OCI-LY3 (cell line): ENCODE measurements around the gene LZTS2.

Experiments
- H2AFZ ChIP-seq: fragments of 200-600, 300-600 bp; shearing (Covaris generic); 2 replicates; pipeline ENCODE4 v1.6.0; 2014; ENCODE audit warnings: antibody characterized with exemption, low read depth, low read length
- H3K27ac ChIP-seq: fragments of 200-600, 300-600 bp; sonication (generic); 2 replicates; pipeline ENCODE4 v1.5.1; 2014; ENCODE audit warnings: mild to moderate bottlenecking, low read length, moderate library complexity, mixed read lengths
- H3K27me3 ChIP-seq: fragments of 200-600, 300-600 bp; sonication (generic); 2 replicates; pipeline ENCODE4 v1.6.1; 2014; ENCODE audit warnings: low read depth, low read length, mixed read lengths
- H3K36me3 ChIP-seq: fragments of 200-600, 300-600 bp; sonication (generic); replicated peaks from 2 replicates; pipeline ENCODE3; 2014; ENCODE audit warnings: low read depth, low read length, mixed read lengths
- H3K4me1 ChIP-seq: fragments of 300-600, 200-600 bp; sonication (generic); 2 replicates; pipeline ENCODE4 v1.6.1; 2014; ENCODE audit warnings: low read length, mixed read lengths
- H3K4me2 ChIP-seq: fragments of 200-600, 300-600 bp; sonication (generic); 2 replicates; pipeline ENCODE4 v1.6.1; 2014; ENCODE audit warnings: low read length, mixed read lengths
- H3K4me3 ChIP-seq: fragments of 300-600, 200-600 bp; sonication (generic); 2 replicates; pipeline ENCODE4 v1.5.1; 2014; ENCODE audit warnings: antibody characterized with exemption, mild to moderate bottlenecking, low read length, moderate library complexity
- H3K79me2 ChIP-seq: fragments of 300-600, 200-600 bp; shearing (Covaris generic); 2 replicates; pipeline ENCODE4 v1.6.1; 2014; ENCODE audit warnings: mild to moderate bottlenecking, low read length, mixed read lengths
- H3K9ac ChIP-seq: fragments of 300-600, 200-600 bp; shearing (Covaris generic); 2 replicates; pipeline ENCODE4 v1.6.0; 2014; ENCODE audit warnings: mild to moderate bottlenecking, low read length, moderate library complexity
- H3K9me3 ChIP-seq: fragments of 200-600, 300-600 bp; shearing (Covaris generic); 2 replicates; pipeline ENCODE4 v1.6.1; 2014; ENCODE audit warnings: low read length, mixed read lengths; ENCODE audit not compliant: insufficient read depth
- H4K20me1 ChIP-seq: fragments of 200-600, 300-600 bp; sonication (generic); 2 replicates; pipeline ENCODE4 v1.6.1; 2016; ENCODE audit warnings: low read length, mixed read lengths; ENCODE audit not compliant: insufficient read depth
- EZH2phosphoT487 ChIP-seq: fragments of 200-600 bp; shearing (Covaris generic); IDR thresholded peaks from 2 replicates; pipeline ENCODE4 v1.6.1; 2018; ENCODE audit warnings: antibody characterized with exemption, mixed run types, low read depth
- TF ChIP-seq, protein P1 (sequence below): fragments of 200-600, 300-600 bp; sonication (generic); IDR thresholded peaks from 2 replicates; pipeline ENCODE4 v1.5.1; 2014; ENCODE audit warnings: antibody characterized with exemption, low read length, low read depth

Gene LZTS2

DNA sequence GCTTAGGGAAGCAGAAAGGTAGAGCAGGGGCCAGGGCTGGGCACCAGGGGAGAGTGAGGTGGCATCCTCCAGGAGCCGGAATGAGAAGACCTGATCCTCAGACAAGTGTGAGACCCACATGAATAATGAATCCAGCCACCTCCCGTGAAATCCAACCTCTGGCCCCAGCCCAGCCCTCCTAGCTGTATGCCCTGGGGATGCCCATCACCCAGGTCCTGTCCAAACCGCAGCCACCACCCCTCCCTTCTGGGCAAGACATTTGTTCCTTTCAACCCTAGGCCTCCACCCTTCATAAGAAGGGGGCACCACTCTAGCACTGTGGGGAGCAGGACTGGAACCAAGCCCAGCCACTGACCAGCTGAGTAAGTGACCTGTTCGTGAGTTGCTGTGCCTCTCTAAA lies 21.6 kb downstream of the LZTS2 start:
- peaks cover 17% of the 10 kb centered on the region for H3K27me3 ChIP-seq
- no peaks in the 10 kb centered on the region for H3K36me3 ChIP-seq
- no peak overlapping the region for H3K27ac ChIP-seq
- no peaks in the 10 kb centered on the region for H4K20me1 ChIP-seq
- no peaks in the 10 kb centered on the region for H3K9me3 ChIP-seq
- no peak overlapping the region for H3K4me3 ChIP-seq
- no peak overlapping the region for H2AFZ ChIP-seq
- H3K4me2 ChIP-seq = no peak overlapping the region
- peaks cover 7% of the 10 kb centered on the region; the same call in 1 of the 2 replicates for H3K4me1 ChIP-seq
- H3K79me2 ChIP-seq = no peaks in the 10 kb centered on the region
- TF ChIP-seq EZH2phosphoT487 = no peak
- TF ChIP-seq, protein P1, sequence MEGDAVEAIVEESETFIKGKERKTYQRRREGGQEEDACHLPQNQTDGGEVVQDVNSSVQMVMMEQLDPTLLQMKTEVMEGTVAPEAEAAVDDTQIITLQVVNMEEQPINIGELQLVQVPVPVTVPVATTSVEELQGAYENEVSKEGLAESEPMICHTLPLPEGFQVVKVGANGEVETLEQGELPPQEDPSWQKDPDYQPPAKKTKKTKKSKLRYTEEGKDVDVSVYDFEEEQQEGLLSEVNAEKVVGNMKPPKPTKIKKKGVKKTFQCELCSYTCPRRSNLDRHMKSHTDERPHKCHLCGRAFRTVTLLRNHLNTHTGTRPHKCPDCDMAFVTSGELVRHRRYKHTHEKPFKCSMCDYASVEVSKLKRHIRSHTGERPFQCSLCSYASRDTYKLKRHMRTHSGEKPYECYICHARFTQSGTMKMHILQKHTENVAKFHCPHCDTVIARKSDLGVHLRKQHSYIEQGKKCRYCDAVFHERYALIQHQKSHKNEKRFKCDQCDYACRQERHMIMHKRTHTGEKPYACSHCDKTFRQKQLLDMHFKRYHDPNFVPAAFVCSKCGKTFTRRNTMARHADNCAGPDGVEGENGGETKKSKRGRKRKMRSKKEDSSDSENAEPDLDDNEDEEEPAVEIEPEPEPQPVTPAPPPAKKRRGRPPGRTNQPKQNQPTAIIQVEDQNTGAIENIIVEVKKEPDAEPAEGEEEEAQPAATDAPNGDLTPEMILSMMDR = no peak
- no peak overlapping the region for H3K9ac ChIP-seq

DNA sequence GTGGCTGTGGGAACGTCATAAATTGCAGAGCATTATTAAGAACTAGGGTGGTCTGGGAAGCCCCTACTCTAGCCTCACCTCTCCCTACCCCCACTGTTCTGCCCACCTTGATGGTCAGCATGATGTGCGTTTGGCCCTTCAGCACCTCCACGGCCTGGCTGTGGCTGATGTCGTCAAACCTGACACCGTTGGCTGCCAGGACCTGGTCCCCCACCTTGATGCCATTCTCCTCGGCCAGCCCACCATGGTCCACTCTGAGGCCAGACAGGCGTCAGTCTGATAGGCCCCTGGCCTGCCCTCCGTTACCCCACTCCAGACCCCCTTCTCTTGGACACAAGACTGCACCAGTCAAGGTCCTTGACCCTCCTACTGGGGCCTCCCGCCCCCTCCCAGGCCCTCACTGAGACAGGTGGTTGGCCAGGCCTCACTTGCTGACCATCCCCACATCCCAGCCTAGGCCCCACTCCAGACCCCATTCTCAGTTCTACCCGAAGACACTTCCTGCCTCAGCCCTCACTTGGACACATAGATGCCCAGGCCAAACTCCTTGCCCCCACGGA lies 22.2 kb downstream of the LZTS2 start:
- no peak overlapping the region for H3K9ac ChIP-seq
- no peak overlapping the region for H3K27ac ChIP-seq
- H3K79me2 ChIP-seq = no peaks in the 10 kb centered on the region
- no peak overlapping the region for H3K4me2 ChIP-seq
- H3K27me3 ChIP-seq = peaks cover 17% of the 10 kb centered on the region
- no peaks in the 10 kb centered on the region for H4K20me1 ChIP-seq
- H3K36me3 ChIP-seq = no peaks in the 10 kb centered on the region
- TF ChIP-seq EZH2phosphoT487 = no peak
- TF ChIP-seq, protein P1 = no peak
- H3K9me3 ChIP-seq = no peaks in the 10 kb centered on the region
- H3K4me3 ChIP-seq = no peak overlapping the region
- peaks cover 7% of the 10 kb centered on the region; the same call in 1 of the 2 replicates for H3K4me1 ChIP-seq
- H2AFZ ChIP-seq = no peak overlapping the region

DNA sequence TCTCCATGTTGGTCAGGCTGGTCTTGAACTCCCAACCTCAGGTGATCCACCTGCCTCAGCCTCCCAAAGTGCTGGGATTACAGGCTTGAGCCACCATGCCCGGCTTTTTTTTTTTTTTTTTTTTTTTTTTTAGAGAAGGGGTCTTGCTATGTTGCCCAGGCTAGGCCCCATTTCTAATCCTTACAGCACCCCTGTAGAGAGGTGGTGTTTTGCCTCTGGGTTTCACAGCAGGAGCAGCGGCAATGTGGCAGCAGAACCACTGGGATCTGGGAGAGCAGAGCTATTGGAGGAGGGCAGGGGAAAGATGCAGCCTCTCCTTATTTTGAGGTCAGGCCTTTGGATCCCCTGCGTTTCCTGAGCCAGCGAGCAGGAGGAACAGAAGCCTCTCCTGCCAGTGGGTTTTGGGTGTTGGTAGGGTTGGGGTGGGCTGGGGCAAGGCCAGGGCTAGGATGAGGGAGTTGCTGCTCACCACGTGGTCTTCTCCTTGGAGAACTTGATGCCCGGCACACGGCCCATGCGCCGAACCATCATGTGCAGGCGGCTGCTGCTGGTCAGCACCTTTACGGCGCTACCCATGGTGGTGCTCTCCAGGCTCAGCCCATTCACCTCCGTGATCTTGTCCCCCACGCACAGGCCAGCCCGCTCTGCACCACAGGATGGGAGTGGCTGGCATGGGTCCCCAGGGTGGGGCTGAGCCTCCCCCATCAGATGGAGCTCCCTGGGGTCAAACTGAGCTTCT lies 23.5 kb downstream of the LZTS2 start:
- no peak for TF ChIP-seq EZH2phosphoT487
- no peak overlapping the region for H2AFZ ChIP-seq
- H3K9ac ChIP-seq = no peak overlapping the region
- H3K4me1 ChIP-seq = peaks cover 5% of the 10 kb centered on the region; the same call in 1 of the 2 replicates
- H3K79me2 ChIP-seq = no peaks in the 10 kb centered on the region
- no peaks in the 10 kb centered on the region for H3K36me3 ChIP-seq
- no peak overlapping the region for H3K4me3 ChIP-seq
- H3K27me3 ChIP-seq = peaks cover 12% of the 10 kb centered on the region
- no peaks in the 10 kb centered on the region for H3K9me3 ChIP-seq
- H3K4me2 ChIP-seq = no peak overlapping the region
- H4K20me1 ChIP-seq = no peaks in the 10 kb centered on the region
- no peak overlapping the region for H3K27ac ChIP-seq

DNA sequence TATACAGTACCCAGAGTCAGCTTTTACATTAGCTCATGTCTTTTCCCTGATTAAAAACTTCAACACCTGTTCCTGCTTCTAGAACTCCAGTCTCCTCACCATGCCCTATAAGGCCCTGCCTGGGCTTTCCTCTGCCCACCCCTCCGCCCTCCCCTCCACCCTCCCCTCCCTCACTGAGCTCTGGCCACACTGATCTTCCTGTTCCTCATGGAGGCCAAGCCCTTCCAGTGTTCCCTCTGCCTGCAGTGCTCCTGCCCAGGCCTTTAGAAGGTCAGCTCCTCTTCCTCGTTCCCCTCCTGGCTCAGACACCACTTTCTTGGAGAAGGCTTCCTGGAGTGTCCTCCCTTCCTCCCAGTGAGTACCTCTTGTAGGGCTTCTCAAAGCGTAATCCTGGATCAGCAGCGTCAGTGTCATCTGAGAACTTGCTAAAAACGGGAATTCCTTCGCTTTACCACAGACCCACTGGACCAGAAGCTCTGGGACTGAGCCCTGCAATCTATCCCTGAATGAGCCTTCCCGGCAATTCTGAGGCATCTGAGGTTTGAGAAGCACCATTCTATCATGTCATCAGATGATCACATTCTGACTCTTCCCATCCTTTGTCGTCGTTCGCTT lies 27.6 kb downstream of the LZTS2 start:
- H2AFZ ChIP-seq = no peak overlapping the region
- no peak overlapping the region for H3K4me2 ChIP-seq
- H3K4me1 ChIP-seq = peaks cover 5% of the 10 kb centered on the region
- H4K20me1 ChIP-seq = no peaks in the 10 kb centered on the region
- no peaks in the 10 kb centered on the region for H3K36me3 ChIP-seq
- no peaks in the 10 kb centered on the region for H3K79me2 ChIP-seq
- H3K4me3 ChIP-seq = no peak overlapping the region
- TF ChIP-seq, protein P1 = no peak
- TF ChIP-seq EZH2phosphoT487 = no peak
- peaks cover 29% of the 10 kb centered on the region for H3K27me3 ChIP-seq
- H3K9ac ChIP-seq = no peak overlapping the region
- H3K27ac ChIP-seq = no peak overlapping the region
- H3K9me3 ChIP-seq = no peaks in the 10 kb centered on the region
